ENCODE measurements around the gene ARL15.

Gene ARL15

GRCh38 chr5:54337523-54337922, 27.1 kb upstream of the ARL15 start:
- TF ChIP-seq, protein P1, sequence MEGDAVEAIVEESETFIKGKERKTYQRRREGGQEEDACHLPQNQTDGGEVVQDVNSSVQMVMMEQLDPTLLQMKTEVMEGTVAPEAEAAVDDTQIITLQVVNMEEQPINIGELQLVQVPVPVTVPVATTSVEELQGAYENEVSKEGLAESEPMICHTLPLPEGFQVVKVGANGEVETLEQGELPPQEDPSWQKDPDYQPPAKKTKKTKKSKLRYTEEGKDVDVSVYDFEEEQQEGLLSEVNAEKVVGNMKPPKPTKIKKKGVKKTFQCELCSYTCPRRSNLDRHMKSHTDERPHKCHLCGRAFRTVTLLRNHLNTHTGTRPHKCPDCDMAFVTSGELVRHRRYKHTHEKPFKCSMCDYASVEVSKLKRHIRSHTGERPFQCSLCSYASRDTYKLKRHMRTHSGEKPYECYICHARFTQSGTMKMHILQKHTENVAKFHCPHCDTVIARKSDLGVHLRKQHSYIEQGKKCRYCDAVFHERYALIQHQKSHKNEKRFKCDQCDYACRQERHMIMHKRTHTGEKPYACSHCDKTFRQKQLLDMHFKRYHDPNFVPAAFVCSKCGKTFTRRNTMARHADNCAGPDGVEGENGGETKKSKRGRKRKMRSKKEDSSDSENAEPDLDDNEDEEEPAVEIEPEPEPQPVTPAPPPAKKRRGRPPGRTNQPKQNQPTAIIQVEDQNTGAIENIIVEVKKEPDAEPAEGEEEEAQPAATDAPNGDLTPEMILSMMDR (IDR thresholded peaks at IDR 0.05; ENCODE audit: insufficient read depth, missing control alignments): no peak
- DNase-seq (ENCODE audit: insufficient read length, low spot score) (no peak), FAIRE-seq (no peak)

- TF ChIP-seq, protein P1 (IDR thresholded peaks at IDR 0.05; ENCODE audit: insufficient read depth, missing control alignments): no peak
- FAIRE-seq: no peak
- DNase-seq (ENCODE audit: insufficient read length, low spot score): no peak
Measured at GRCh38 chr5:54332720-54333119, 22.3 kb upstream of the ARL15 start.

- no peak for FAIRE-seq
- DNase-seq (ENCODE audit: insufficient read length, low spot score): no peak
- TF ChIP-seq, protein P1 (IDR thresholded peaks at IDR 0.05; ENCODE audit: insufficient read depth, missing control alignments): no peak
Measured at GRCh38 chr5:54329731-54330709, 19.6 kb upstream of the ARL15 start.

DNA sequence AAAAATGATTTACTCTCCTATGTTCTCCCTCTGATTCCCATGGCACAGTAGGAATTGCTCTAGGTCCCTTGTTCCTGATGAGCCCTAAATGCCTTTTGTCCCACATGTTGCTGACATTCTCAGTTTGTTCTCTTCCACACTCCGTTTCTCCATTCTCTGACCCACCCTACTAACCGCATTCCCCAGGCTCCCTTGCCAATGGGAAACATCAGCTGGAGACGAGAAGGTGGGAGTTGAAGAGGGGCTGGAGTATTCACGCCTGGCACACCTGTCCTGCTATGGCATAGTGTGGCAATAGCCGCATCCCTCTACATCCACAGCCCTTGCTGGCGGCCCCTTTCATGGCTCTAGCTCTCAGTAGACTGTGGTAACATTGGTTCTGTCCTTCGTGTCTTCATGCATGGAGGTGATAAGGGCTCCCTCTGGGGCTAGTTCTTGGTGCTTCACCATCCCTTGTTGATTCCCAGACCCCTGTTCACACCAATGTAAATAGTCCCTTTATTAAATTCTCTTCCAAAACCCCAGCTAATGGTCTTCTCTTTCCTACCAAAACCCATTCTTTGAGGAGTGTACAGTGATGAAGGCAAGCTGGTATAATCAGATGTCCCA, 16.4 kb upstream of the ARL15 start:
- no peak for DNase-seq (ENCODE audit: insufficient read length, low spot score)
- FAIRE-seq: no peak
- TF ChIP-seq, protein P1 (IDR thresholded peaks at IDR 0.05; ENCODE audit: insufficient read depth, missing control alignments): no peak

- DNase-seq (ENCODE audit: insufficient read length, low spot score) (no peak), FAIRE-seq (no peak)
- TF ChIP-seq, protein P1 (IDR thresholded peaks at IDR 0.05; ENCODE audit: insufficient read depth, missing control alignments): no peak
Measured at GRCh38 chr5:54325610-54326311, 15.4 kb upstream of the ARL15 start.

DNA sequence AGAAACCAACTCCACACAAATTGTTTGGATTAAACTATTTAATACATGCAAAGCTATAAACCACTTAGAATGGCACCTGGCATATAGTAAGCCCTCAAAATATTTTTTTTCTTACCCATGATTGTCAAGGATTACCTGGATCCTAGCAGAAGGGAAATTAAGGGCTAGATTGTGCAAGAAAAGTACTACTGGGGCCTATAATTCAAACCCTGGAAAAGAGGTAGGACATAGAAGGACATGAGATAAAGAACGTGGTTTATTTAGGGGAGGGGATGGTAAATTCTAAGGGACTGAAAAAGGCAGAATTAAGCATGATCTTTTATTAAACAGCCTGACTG, 14.9 kb upstream of the ARL15 start:
- DNase-seq (ENCODE audit: insufficient read length, low spot score): no peak
- FAIRE-seq: no peak
- TF ChIP-seq, protein P1 (IDR thresholded peaks at IDR 0.05; ENCODE audit: insufficient read depth, missing control alignments): no peak

All from D721Med (cell line).